IPS-15b (cell line): ENCODE measurements around the gene FAM234A.
A peak's percentile ranks its signal among the peaks of the same experiment; 100 is the strongest.

ENCODE experiments used
- H3K27me3 ChIP-seq: one replicate; pipeline ENCODE4 v1.6.1; 2013; ENCODE audit warnings: low read length; ENCODE audit not compliant: control insufficient read depth, insufficient read depth
- H3K36me3 ChIP-seq: one replicate; pipeline ENCODE4 v1.6.1; 2013; ENCODE audit warnings: low read length; ENCODE audit not compliant: control insufficient read depth, insufficient read depth
- H3K4me1 ChIP-seq: one replicate; pipeline ENCODE4 v1.6.1; 2013; ENCODE audit warnings: mild to moderate bottlenecking, low read length; ENCODE audit not compliant: control insufficient read depth, insufficient read depth
- H3K4me3 ChIP-seq: one replicate; pipeline ENCODE4 v1.5.1; 2013; ENCODE audit warnings: low read depth, low read length
- H3K9ac ChIP-seq: one replicate; pipeline ENCODE4 v1.6.1; 2013; ENCODE audit warnings: low read depth, mild to moderate bottlenecking, low read length
- H3K9me3 ChIP-seq: one replicate; pipeline ENCODE4 v1.6.1; 2013; ENCODE audit warnings: mild to moderate bottlenecking, low read length; ENCODE audit not compliant: control insufficient read depth, insufficient read depth

The FAM234A gene

GRCh38 chr16:278863-279366 lies 44.3 kb downstream of the FAM234A start:
- Histone ChIP-seq H3K4me1 (no peaks in the 10 kb centered on the region), H3K27me3 (peaks cover 22% of the 10 kb centered on the region), H3K9ac (no peak overlapping the region), H3K4me3 (no peak overlapping the region), H3K9me3 (no peaks in the 10 kb centered on the region), H3K36me3 (no peaks in the 10 kb centered on the region)

DNA sequence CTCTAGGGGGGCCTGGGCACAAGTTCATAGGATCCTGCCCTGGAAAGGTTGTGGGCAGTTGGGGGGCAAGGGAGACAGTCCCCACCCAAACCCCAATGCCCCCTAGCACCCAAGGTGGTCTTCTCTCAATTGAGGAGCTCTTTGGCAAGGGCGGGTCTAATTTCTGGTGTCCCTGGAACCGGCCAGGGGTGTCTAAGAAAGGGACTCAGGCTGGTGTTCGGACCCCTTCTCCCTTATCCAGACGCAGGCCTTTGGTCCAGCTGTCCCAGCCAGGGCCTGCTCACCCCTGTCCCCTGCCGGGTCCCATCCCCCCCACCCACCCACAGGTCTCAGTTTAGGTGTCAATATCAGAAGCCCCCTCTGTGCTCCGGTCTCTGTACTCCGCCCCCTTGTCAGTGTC lies 44.9 kb downstream of the FAM234A start:
- no peak overlapping the region for H3K9ac ChIP-seq
- H3K4me3 ChIP-seq, result no peak overlapping the region
- H3K9me3 ChIP-seq, result no peaks in the 10 kb centered on the region
- H3K27me3 ChIP-seq, result peaks cover 18% of the 10 kb centered on the region
- no peaks in the 10 kb centered on the region for H3K4me1 ChIP-seq
- no peaks in the 10 kb centered on the region for H3K36me3 ChIP-seq

- H3K4me3 ChIP-seq, result no peak overlapping the region
Measured at GRCh38 chr16:280005-280460, 45.4 kb downstream of the FAM234A start.

DNA sequence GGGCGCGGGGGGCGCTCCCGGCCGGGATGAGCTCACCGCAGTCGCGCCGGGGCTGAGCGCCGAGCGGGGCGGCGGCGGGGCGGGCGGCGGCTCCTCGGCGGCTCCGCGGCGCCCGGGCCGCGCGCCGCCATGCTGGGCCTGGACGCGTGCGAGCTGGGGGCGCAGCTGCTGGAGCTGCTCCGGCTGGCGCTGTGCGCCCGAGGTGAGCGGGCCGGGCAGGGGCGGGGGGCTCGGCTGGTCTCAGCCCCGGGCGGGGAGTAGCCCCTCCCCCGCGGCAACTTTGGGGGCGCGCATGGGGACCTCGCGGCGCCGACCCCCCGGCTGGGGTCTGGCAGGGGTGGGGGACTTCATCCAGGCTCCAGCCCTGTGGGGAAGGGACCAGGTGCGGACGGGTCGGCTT lies 45.9 kb downstream of the FAM234A start, which contains the start of gene ARHGDIG:
Gene ARHGDIG, plus strand, starts transcription at position 40 of the 400 bp plus-strand sequence. Its CDS starts 90 bp downstream, at position 130.
- Histone ChIP-seq H3K9ac (no peak within 1 kb of the TSS), H3K9me3 (no peaks in the 10 kb centered on the region), H3K4me1 (no peaks in the 10 kb centered on the region), H3K27me3 (peaks cover 10% of the 10 kb centered on the region), H3K36me3 (peaks cover 3% of the 10 kb centered on the region), H3K4me3 (peak within 1 kb of the TSS; percentile 45)

More at GRCh38 chr16:280005-280460, 45.4 kb downstream of the FAM234A start:
- Histone ChIP-seq H3K4me1 (no peaks in the 10 kb centered on the region), H3K27me3 (peaks cover 13% of the 10 kb centered on the region), H3K9me3 (no peaks in the 10 kb centered on the region), H3K9ac (no peak overlapping the region), H3K36me3 (peaks cover 3% of the 10 kb centered on the region)

- Histone ChIP-seq H3K36me3 (peaks cover 3% of the 10 kb centered on the region), H3K9me3 (no peaks in the 10 kb centered on the region), H3K27me3 (peaks cover 9% of the 10 kb centered on the region), H3K9ac (no peak overlapping the region), H3K4me1 (no peaks in the 10 kb centered on the region), H3K4me3 (peak overlapping the region; percentile 45)
Measured at GRCh38 chr16:280991-281659, 46.5 kb downstream of the FAM234A start.

DNA sequence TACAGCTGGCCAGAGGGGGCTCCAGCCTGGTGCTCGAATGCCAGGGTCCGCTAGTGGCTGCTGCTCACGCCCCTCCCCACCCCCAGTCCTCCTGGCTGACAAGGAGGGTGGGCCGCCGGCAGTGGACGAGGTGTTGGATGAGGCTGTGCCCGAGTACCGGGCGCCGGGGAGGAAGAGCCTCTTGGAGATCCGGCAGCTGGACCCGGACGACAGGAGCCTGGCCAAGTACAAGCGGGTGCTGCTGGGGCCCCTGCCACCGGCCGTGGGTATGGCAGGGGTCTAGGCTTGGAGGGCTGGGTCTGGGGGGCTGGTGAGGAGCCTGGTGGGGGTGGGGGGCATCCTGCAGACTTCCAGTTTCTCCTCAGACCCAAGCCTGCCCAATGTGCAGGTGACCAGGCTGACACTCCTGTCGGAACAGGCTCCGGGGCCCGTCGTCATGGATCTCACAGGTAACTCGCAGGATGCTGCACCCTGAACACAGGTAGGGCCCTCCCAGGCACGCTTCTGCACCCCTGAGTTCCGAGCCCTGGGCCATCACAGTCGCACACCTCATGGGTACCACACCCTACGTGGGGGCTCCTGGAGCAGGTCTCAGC lies 47.1 kb downstream of the FAM234A start:
- Histone ChIP-seq H3K9ac (no peak overlapping the region), H3K4me1 (no peaks in the 10 kb centered on the region), H3K9me3 (no peaks in the 10 kb centered on the region), H3K27me3 (peaks cover 3% of the 10 kb centered on the region), H3K4me3 (no peak overlapping the region), H3K36me3 (peaks cover 3% of the 10 kb centered on the region)

GRCh38 chr16:282491-282890 lies 47.9 kb downstream of the FAM234A start:
- H3K4me1 ChIP-seq, result no peaks in the 10 kb centered on the region
- H3K27me3 ChIP-seq, result peaks cover 3% of the 10 kb centered on the region
- peaks cover 8% of the 10 kb centered on the region for H3K36me3 ChIP-seq
- H3K4me3 ChIP-seq, result no peak overlapping the region
- H3K9ac ChIP-seq, result no peak overlapping the region
- H3K9me3 ChIP-seq, result no peaks in the 10 kb centered on the region

DNA sequence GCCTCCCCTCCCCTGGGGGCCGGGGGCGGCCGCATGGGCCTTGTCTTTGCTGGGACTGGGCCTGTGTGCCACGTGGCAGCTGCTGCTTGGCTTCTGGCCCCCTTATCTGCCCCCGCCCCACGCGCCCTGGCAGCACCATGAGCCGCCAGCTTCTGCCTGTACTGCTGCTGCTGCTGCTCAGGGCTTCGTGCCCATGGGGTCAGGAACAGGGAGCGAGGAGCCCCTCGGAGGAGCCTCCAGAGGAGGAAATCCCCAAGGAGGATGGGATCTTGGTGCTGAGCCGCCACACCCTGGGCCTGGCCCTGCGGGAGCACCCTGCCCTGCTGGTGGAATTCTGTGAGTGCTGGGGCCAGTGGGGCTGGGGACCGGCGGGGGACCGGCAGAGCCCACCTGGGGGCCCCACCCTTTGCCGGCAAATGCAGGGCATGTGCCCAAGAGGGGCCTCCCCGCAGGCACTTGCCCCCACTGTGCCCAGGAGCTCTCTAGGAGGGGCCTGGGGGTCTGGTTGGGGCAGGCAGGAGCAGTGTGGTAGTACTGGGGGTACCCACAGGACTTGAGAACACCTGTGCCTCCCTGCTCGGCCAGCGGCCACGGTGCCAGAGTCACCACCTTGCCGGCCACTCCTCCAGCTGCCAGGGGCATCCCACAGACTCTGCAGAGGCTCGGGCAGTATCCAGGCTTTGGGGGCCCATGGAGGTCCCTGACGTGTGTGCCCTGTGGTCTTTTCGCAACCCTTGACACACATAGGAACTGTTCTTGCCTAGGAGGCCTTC lies 48.6 kb downstream of the FAM234A start, which contains the start of gene PDIA2:
Gene PDIA2, plus strand, starts transcription at position 132 of the 773 bp plus-strand sequence. Its CDS starts 6 bp downstream, at position 138.
- no peak within 1 kb of the TSS for H3K9ac ChIP-seq
- H3K4me3 ChIP-seq, result no peak within 1 kb of the TSS
- H3K36me3 ChIP-seq, result peaks cover 13% of the 10 kb centered on the region
- peaks cover 3% of the 10 kb centered on the region for H3K27me3 ChIP-seq
- H3K4me1 ChIP-seq, result no peaks in the 10 kb centered on the region
- no peaks in the 10 kb centered on the region for H3K9me3 ChIP-seq

DNA sequence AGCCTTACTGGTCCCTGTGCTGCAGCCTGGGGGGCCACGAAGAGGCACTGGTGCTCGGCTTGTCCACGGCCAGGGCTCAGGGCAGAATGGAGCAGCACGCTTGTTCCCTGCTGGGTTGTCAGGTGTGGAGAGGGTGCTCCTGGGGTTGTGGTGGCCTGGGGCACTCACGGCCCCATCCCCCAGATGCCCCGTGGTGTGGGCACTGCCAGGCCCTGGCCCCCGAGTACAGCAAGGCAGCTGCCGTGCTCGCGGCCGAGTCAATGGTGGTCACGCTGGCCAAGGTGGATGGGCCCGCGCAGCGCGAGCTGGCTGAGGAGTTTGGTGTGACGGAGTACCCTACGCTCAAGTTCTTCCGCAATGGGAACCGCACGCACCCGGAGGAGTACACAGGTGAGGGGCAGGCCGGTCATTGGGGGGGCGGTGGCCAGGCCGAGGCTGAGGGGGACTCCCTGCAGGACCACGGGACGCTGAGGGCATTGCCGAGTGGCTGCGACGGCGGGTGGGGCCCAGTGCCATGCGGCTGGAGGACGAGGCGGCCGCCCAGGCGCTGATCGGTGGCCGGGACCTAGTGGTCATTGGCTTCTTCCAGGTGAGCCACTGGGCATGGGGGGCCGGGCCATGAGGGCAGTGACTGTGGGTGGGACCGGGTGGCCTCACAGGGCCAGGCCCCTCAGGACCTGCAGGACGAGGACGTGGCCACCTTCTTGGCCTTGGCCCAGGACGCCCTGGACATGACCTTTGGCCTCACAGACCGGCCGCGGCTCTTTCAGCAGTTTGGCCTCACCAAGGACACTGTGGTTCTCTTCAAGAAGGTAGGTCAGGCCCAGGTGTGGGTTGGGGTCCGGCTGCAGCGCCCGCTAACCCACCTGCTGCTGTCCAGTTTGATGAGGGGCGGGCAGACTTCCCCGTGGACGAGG lies 49.8 kb downstream of the FAM234A start:
- Histone ChIP-seq H3K36me3 (peaks cover 20% of the 10 kb centered on the region), H3K27me3 (no peaks in the 10 kb centered on the region), H3K4me1 (no peaks in the 10 kb centered on the region), H3K4me3 (no peak overlapping the region), H3K9me3 (no peaks in the 10 kb centered on the region), H3K9ac (no peak overlapping the region)

GRCh38 chr16:285146-286055 lies 50.8 kb downstream of the FAM234A start:
- H3K36me3 ChIP-seq, result peaks cover 27% of the 10 kb centered on the region
- H3K9me3 ChIP-seq, result no peaks in the 10 kb centered on the region
- H3K9ac ChIP-seq, result no peak overlapping the region
- H3K4me3 ChIP-seq, result no peak overlapping the region
- no peaks in the 10 kb centered on the region for H3K27me3 ChIP-seq
- H3K4me1 ChIP-seq, result no peaks in the 10 kb centered on the region
